WERI-Rb-1 (cell line): ENCODE data around the gene PLEKHN1.
"Not testable (repeated sequence)": the region's sequence is repeated elsewhere in the genome, so short reads cannot be mapped to it uniquely, and the experiment has no call there.

Source experiments
- DNase-seq: peaks from one replicate; pipeline ENCODE4 v3.0.0-alpha.2; 2020
- H3K27ac ChIP-seq: fragments of 250-450 bp; sonication (Bioruptor Pico); 2 replicates; pipeline ENCODE4 v1.5.1; 2020; ENCODE audit warnings: mild to moderate bottlenecking, moderate library complexity
- H3K27me3 ChIP-seq: fragments of 250-450 bp; sonication (Bioruptor Pico); 2 replicates; pipeline ENCODE4 v1.5.1; 2021; ENCODE audit warnings: mild to moderate bottlenecking, low read depth, moderate library complexity; ENCODE audit not compliant: insufficient read depth, severe bottlenecking
- H3K36me3 ChIP-seq: fragments of 250-450 bp; sonication (Bioruptor Pico); 2 replicates; pipeline ENCODE4 v1.5.1; 2020; ENCODE audit warnings: mild to moderate bottlenecking, moderate library complexity
- H3K4me3 ChIP-seq: 2 replicates; pipeline ENCODE4 v1.5.1; 2011; ENCODE audit warnings: low read depth, mild to moderate bottlenecking, control low read depth, low read length
- H3K9me3 ChIP-seq: fragments of 250-450 bp; sonication (Bioruptor Pico); 2 replicates; pipeline ENCODE4 v1.5.1; 2021; ENCODE audit warnings: mild to moderate bottlenecking, moderate library complexity; ENCODE audit not compliant: severe bottlenecking
- CTCF ChIP-seq: IDR thresholded peaks from 2 replicates; pipeline ENCODE4 v1.5.1; 2011; ENCODE audit warnings: low read depth, mild to moderate bottlenecking, control low read depth, inconsistent platforms, low read length

The PLEKHN1 gene

GRCh38 chr1:943545-944340 lies 22.5 kb upstream of the PLEKHN1 start:
- no peaks in the 10 kb centered on the region for H3K9me3 ChIP-seq
- H3K27ac ChIP-seq, result peak overlapping the region; percentile 91
- no peak for TF ChIP-seq CTCF
- H3K27me3 ChIP-seq, result no peaks in the 10 kb centered on the region
- DNase-seq, result no peak
- no peak overlapping the region for H3K4me3 ChIP-seq
- peaks cover 46% of the 10 kb centered on the region for H3K36me3 ChIP-seq

- Histone ChIP-seq H3K4me3 (no peak overlapping the region), H3K9me3 (no peaks in the 10 kb centered on the region), H3K36me3 (peaks cover 55% of the 10 kb centered on the region), H3K27me3 (no peaks in the 10 kb centered on the region), H3K27ac (peak overlapping the region; percentile 91)
- TF ChIP-seq CTCF, result no peak
- peak; percentile 72 for DNase-seq
Observed at GRCh38 chr1:944341-945325, 21.6 kb upstream of the PLEKHN1 start.

- Histone ChIP-seq H3K27ac (peak overlapping the region; percentile 91), H3K4me3 (no peak overlapping the region), H3K9me3 (no peaks in the 10 kb centered on the region), H3K36me3 (peaks cover 68% of the 10 kb centered on the region), H3K27me3 (no peaks in the 10 kb centered on the region)
- TF ChIP-seq CTCF, result no peak
- no peak for DNase-seq
Observed at GRCh38 chr1:945688-946556, 20.4 kb upstream of the PLEKHN1 start.

GRCh38 chr1:946811-947210 lies 19.5 kb upstream of the PLEKHN1 start:
- H3K27me3 ChIP-seq, H3K27ac ChIP-seq, H3K4me3 ChIP-seq, H3K9me3 ChIP-seq, DNase-seq: not testable (repeated sequence)
- peaks cover 77% of the 10 kb centered on the region for H3K36me3 ChIP-seq

- no peaks in the 10 kb centered on the region for H3K9me3 ChIP-seq
- TF ChIP-seq CTCF, result 0 out of 2 replicates have a peak, but pooled peaks have one; percentile 11
- H3K27ac ChIP-seq, result no peak overlapping the region
- no peaks in the 10 kb centered on the region for H3K27me3 ChIP-seq
- H3K4me3 ChIP-seq, result no peak overlapping the region
- peaks cover 89% of the 10 kb centered on the region for H3K36me3 ChIP-seq
- no peak for DNase-seq
Observed at GRCh38 chr1:947958-948357, 18.3 kb upstream of the PLEKHN1 start.
